HG02981 (cell line): ENCODE measurements around the gene PLXDC1.
"Not testable (repeated sequence)": the region's sequence is repeated elsewhere in the genome, so short reads cannot be mapped to it uniquely, and the experiment has no call there.

Experiments used
- ATAC-seq: cut with Tn5 transposase; IDR thresholded peaks from one replicate; pipeline ENCODE4 v1.9.1; 2021; ENCODE audit warnings: mild to moderate bottlenecking, moderate library complexity; ENCODE audit not compliant: unreplicated experiment

Gene PLXDC1

GRCh38 chr17:39130205-39130604, 21.2 kb downstream of the PLXDC1 start:
- no peak for ATAC-seq

DNA sequence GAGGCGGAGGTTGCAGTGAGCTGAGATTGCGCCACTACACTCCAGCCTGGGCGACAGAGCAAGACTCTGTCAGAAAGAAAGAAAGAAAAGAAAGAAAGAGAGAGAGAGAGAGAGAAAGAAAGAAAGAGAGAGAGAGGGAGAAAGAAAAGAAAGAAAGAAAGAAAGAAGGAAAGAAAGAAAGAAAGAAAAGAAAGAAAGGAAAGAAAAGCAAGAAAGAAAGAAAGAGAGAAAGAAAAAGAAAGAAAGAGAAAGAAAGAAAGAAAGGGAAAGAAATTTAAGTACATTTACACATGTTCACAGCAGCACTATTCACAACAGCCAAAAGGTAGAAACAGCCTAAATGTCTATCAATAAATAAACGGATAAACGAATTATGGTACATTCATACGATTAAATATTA, 21.9 kb downstream of the PLXDC1 start:
- not testable (repeated sequence) for ATAC-seq

- ATAC-seq: no peak
Measured at GRCh38 chr17:39126436-39126835, 25.0 kb downstream of the PLXDC1 start.

- no peak for ATAC-seq
Measured at GRCh38 chr17:39125143-39125875, 26.1 kb downstream of the PLXDC1 start.

- no peak for ATAC-seq
Measured at GRCh38 chr17:39123627-39124026, 27.8 kb downstream of the PLXDC1 start.

- no peak for ATAC-seq
Measured at GRCh38 chr17:39122991-39123390, 28.4 kb downstream of the PLXDC1 start.

- ATAC-seq: not testable (repeated sequence)
Measured at GRCh38 chr17:39121919-39122318, 29.5 kb downstream of the PLXDC1 start.

GRCh38 chr17:39118674-39119419, 32.6 kb downstream of the PLXDC1 start:
- peak; percentile 80 for ATAC-seq

GRCh38 chr17:39116224-39116623, 35.2 kb downstream of the PLXDC1 start:
- no peak for ATAC-seq

GRCh38 chr17:39115135-39115534, 36.3 kb downstream of the PLXDC1 start:
- ATAC-seq: no peak

DNA sequence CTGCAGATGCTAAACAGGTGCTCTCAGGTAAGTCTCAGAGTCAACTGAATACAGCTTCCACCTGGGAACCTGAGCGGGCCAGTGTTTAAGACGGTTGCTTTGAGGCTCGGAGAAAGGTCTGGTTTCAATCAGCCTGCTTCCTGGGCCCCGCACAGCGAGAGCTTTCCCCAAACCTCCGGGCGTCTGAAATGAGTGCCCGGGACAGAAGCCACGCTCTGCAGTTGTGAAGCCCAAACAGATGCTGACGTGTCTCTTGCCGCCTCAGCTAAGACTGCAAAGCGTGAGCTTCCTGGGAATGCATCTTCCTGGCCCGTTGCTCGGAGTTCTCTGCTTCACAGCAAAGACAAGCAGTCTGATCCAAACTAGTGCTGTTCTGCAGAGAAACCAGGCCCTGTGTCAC, 36.7 kb downstream of the PLXDC1 start:
- no peak for ATAC-seq

- ATAC-seq: no peak
Measured at GRCh38 chr17:39113871-39114270, 37.6 kb downstream of the PLXDC1 start.

DNA sequence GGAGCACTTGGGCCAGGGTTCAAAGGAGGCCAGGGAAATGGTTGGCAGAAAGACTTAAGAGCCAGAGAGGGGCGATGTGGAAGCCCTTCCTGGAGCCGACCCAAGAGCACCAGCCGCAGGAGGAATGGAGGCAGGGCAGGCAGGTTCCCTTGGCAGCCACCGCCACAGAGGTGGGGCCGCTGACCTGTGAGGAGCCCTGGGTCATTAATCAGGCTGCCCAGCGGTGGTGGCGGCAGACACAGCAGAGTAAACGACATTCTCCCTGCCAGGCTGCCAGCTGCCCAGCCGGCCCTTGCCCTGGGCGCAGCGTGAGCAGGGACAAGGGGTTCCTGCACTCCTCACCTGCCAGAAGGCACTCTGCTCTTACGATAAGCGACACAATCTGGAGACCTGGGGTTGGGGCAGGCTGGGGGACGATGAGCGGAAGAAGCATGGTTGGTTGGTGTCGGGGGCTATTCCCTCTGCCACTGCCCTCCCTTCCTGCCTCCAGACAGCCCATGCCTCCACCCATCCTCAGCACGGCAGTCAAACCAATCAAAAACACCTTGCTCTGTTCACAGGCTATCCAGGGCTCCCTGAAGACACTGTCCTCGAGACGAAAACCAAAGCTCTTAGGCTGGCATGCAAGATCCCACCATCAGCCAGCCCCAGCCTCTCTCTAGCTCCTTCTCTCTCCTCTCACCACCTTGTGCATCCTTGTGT, 40.9 kb downstream of the PLXDC1 start:
- ATAC-seq: no peak

DNA sequence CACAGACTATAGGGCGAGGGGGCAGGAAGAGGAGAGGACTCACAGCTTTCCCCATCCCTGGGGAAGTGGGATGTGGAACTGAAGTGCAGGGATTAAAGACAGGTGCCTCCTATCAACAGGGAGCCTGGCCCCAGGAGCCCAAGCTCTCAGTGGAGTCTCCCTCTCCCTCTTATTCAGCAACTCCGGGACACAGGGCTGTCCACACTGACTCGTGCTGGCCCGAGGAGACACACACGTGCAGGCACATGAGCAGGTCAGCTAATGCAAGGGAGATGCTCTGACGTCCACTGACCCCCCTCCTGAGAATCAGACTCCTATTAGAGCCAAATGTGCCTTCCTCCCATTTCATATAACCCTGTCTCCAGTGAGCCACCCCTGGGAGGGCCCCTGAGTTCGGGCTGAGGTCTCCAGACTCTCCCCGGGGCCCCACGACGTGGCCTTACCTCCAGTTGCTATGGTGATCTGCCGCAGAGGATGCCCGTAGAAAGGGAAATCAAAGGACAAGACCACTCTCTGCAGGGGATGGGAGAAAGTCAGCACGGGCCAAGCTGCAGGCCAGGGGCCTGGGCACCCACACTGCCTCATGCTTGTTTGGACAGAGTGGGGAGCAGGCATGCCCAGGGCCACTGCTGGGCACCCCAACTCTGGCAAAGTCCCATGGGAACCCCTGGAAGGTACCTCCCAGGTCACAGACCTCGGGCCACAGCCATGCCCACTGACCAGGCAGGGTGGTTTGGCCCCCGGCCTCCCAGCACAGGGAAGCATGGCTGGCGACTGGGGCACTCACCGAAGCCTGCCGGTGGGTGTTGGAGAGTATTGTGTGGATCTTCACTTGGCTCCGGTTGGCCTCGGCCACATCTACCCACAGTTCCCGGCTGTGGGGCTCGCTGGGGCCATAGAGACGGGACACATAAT, 42.7 kb downstream of the PLXDC1 start:
- no peak for ATAC-seq

DNA sequence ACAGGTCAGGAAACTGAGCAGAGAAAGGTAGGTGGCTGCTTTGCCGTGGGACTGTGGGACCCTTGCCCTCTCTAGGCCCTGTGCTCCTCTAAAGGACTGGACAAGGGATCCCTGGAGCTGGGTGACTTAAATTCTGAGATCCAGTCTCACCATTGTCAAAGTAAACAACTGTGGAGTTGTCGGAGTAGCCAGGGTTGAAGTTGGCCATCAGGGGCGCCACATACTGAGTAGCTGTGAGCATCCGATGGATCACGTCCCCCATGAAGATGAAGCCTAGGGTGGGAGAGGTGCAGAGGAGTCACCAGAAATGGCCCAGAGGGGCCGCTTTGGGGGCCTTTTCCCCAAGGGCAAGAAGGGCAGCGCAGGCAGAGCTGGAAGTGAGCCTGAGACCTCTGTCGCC, 43.5 kb downstream of the PLXDC1 start:
- ATAC-seq: no peak

- ATAC-seq: no peak
Measured at GRCh38 chr17:39107155-39107554, 44.3 kb downstream of the PLXDC1 start.

DNA sequence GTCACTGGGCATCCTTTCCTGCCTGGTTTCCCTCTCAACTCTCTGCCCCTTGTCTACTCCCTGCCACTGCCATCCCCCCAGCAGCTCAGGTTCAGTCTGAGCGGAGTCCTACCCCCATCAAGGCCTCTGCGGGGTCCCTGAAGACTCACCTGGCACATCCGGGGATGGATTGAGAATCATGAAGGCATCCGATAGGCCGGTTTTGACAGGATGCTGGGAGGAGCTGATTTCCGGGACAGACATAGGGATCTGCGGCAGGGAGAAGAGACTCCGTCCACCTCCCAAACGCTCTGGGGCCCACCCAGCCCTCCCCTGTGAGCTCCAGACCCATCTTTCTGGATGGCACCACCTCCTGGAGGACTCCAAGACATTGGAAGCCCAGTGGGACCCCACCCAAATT, 45.7 kb downstream of the PLXDC1 start:
- ATAC-seq: no peak

DNA sequence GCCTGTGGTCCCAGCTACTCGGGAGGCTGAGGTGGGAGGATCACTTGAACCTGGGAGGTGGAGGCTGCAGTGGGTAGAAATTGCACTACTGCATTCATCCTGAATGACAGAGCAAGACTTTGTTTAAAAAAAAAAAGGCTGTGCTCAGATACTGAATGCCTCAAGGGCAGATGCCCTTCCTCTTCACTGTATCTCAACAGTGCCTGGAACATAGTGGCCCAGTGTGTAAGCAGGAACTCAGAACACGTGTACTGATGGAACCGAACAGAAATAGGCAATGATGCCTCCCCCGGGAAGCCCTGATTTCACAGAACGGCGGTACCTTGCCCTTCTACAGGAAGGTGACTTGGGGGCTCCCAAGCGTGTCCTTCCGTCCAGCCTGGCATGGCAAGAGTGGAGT, 46.8 kb downstream of the PLXDC1 start:
- no peak for ATAC-seq

- no peak for ATAC-seq
Measured at GRCh38 chr17:39104046-39104445, 47.4 kb downstream of the PLXDC1 start.

DNA sequence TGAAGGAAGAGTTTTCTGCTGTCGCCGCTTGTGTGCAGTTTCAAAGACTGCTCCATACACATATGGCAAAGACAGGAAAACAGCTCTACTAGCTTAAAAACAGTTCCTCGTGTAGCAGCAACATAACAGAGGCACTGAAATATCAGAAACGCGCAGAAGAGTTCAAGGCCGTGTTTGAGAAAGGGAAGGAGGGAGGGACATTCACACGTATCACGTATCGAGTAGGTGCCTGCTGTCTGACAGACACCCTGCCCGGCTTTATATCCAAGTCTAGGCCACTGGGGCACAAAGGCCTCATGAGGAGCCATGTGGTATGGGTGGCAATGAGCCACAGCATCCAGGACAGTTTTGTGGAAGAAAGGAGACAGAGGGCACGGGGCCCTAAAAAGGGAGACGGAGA, 50.3 kb downstream of the PLXDC1 start:
- no peak for ATAC-seq

- ATAC-seq: no peak
Measured at GRCh38 chr17:39100530-39100929, 50.9 kb downstream of the PLXDC1 start.
